ENCODE data around the gene DOP1A. TPM values are rescaled to one million over a fixed set of nuclear protein-coding genes. Genes with fewer than 3 reads are reported as not detected.

Gene DOP1A
- total RNA-seq, 1 experiment from 2014 or later: 17.0 TPM

DNA sequence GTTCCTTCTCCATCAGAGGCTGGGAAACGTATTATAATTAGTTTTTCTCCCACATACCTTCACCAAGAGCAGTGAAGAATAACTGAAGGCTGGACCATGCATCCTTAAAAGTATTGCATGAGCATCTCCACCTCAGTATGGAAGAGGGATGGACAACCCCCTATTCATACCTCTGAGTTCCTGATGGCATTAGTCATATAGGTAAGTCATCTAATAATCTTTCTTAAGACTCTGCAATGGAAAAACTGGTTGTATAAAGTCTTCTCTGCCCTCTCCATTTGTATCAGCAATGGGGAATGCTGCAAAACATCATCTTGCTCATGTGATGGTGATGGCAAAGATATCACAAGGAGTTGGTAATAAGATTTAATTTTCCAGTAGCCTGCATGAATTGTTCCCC, 101.1 kb downstream of the DOP1A start:
- no peaks in the 10 kb centered on the region for H3K79me1 ChIP-seq (ENCODE audit: insufficient read depth, low read depth, low read length, poor library complexity, severe bottlenecking)
- H4K20me1 ChIP-seq (ENCODE audit: control insufficient read depth, insufficient read depth, insufficient read length): no peaks in the 10 kb centered on the region
- no peak overlapping the region for H2AK5ac ChIP-seq (ENCODE audit: insufficient read length, low read length)
- Mint-ChIP-seq H3K4me3 (no peak overlapping the region), H3K27ac (no peak overlapping the region), H3K4me1 (no peaks in the 10 kb centered on the region), H3K36me3 (ENCODE audit: insufficient read depth in 1 of 3, low read depth in 3 of 3) (peaks cover 26 to 87% (median 71%) of the 10 kb centered on the region in 3 experiments; a peak in 6 of 7 replicates), H3K27me3 (ENCODE audit: low read depth) (no peaks in the 10 kb centered on the region), H3K9me3 (no peaks in the 10 kb centered on the region)
- no peaks in the 10 kb centered on the region; the same call in 1 of the 2 replicates for H3K79me2 ChIP-seq (ENCODE audit: insufficient read depth, low read length)
- H3K9ac ChIP-seq (ENCODE audit: extremely low read depth, insufficient read length, low read length): no peak overlapping the region
- TF ChIP-seq, protein P1, sequence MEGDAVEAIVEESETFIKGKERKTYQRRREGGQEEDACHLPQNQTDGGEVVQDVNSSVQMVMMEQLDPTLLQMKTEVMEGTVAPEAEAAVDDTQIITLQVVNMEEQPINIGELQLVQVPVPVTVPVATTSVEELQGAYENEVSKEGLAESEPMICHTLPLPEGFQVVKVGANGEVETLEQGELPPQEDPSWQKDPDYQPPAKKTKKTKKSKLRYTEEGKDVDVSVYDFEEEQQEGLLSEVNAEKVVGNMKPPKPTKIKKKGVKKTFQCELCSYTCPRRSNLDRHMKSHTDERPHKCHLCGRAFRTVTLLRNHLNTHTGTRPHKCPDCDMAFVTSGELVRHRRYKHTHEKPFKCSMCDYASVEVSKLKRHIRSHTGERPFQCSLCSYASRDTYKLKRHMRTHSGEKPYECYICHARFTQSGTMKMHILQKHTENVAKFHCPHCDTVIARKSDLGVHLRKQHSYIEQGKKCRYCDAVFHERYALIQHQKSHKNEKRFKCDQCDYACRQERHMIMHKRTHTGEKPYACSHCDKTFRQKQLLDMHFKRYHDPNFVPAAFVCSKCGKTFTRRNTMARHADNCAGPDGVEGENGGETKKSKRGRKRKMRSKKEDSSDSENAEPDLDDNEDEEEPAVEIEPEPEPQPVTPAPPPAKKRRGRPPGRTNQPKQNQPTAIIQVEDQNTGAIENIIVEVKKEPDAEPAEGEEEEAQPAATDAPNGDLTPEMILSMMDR (conservative IDR thresholded peaks at IDR 0.05): no peak
- no peaks in the 10 kb centered on the region for H3K9me3 ChIP-seq (ENCODE audit: control insufficient read depth, low read depth, low read length)
- no peak overlapping the region for H4K5ac ChIP-seq (ENCODE audit: insufficient read length, low read depth, low read length)
- no peak overlapping the region for H2BK20ac ChIP-seq (ENCODE audit: low read depth, low read length, poor library complexity, severe bottlenecking)
- H3K4me2 ChIP-seq (ENCODE audit: insufficient read depth, insufficient read length, low read length): no peak overlapping the region
- no peak overlapping the region for H2BK12ac ChIP-seq (ENCODE audit: insufficient read length, low read depth, low read length)
- no peaks in the 10 kb centered on the region for H3K23me2 ChIP-seq (ENCODE audit: insufficient read length, low read depth, low read length, poor library complexity, severe bottlenecking)
- no peaks in the 10 kb centered on the region for H3K27me3 ChIP-seq (ENCODE audit: insufficient read depth, low read length)
- H3K56ac ChIP-seq (ENCODE audit: insufficient read length, low read depth, low read length): no peak overlapping the region
- no peak overlapping the region for H3T11ph ChIP-seq (ENCODE audit: low read length)
- no peak overlapping the region for H2BK120ac ChIP-seq (ENCODE audit: low read depth, low read length, poor library complexity, severe bottlenecking)
- H3K14ac ChIP-seq (ENCODE audit: insufficient read depth, low read length): no peak overlapping the region
- no CpG with 5 or more reads among the region's 1 CpG for WGBS (ENCODE audit: extremely low coverage, insufficient read length, low lambda C conversion rate)
- no peak overlapping the region for H4K91ac ChIP-seq (ENCODE audit: insufficient read length, low read depth, low read length)
- H3K4me1 ChIP-seq (ENCODE audit: insufficient read depth, low read length): no peaks in the 10 kb centered on the region
- no peak for DNase-seq
- no peak overlapping the region for H3K27ac ChIP-seq (ENCODE audit: insufficient read length, low read depth, low read length)
- no peak overlapping the region for H3K23ac ChIP-seq (ENCODE audit: insufficient read length, low read depth, low read length)
- H3K18ac ChIP-seq (ENCODE audit: insufficient read length, low read depth, low read length): no peak overlapping the region
- no peak overlapping the region for H2BK5ac ChIP-seq (ENCODE audit: insufficient read length, low read length)
- no peak overlapping the region for H3K4ac ChIP-seq (ENCODE audit: low read depth, low read length)
- no peak overlapping the region for H2BK15ac ChIP-seq (ENCODE audit: low read depth, low read length)
- H2AFZ ChIP-seq (ENCODE audit: low read length): no peak overlapping the region
- H4K8ac ChIP-seq (replicated peaks; ENCODE audit: insufficient read length, low read depth, low read length): no peak overlapping the region

Data from H9 (cell line).